SK-N-SH treated with all-trans-retinoic acid at 6 μM for 48 hours (cell line): ENCODE data around the gene ANO10.
"Not testable (repeated sequence)": the region's sequence is repeated elsewhere in the genome, so short reads cannot be mapped to it uniquely, and the experiment has no call there.

Experiments
- ATAC-seq: fragments of 200-7000 bp; cut with Tn5 transposase; 3 replicates; pipeline ENCODE4 v1.9.1; 2020; ENCODE audit warnings: mild to moderate bottlenecking, moderate library complexity
- ARNTL ChIP-seq: fragments of 450-650 bp; formaldehyde crosslinking; IDR thresholded peaks from 2 replicates; pipeline ENCODE4 v1.5.0; 2020; ENCODE audit warnings: low read depth, mild to moderate bottlenecking, moderate library complexity, borderline replicate concordance
- BACH2 ChIP-seq: fragments of 250-450 bp; sonication (Bioruptor Pico); IDR thresholded peaks from 2 replicates; pipeline ENCODE4 v1.9.0; 2021; ENCODE audit warnings: mild to moderate bottlenecking, borderline replicate concordance
- CSDC2 ChIP-seq: fragments of 250-450 bp; sonication (Bioruptor Pico); IDR thresholded peaks from 2 replicates; pipeline ENCODE4 v1.5.0; 2020; ENCODE audit warnings: mild to moderate bottlenecking, moderate library complexity
- GLIS3 ChIP-seq: fragments of 250-450 bp; sonication (Bioruptor Pico); IDR thresholded peaks from 2 replicates; pipeline ENCODE4 v1.5.0; 2020; ENCODE audit warnings: mild to moderate bottlenecking, moderate library complexity
- ISL1 ChIP-seq: fragments of 250-450 bp; sonication (Bioruptor Pico); IDR thresholded peaks from 2 replicates; pipeline ENCODE4 v2.1.2; 2022; ENCODE audit warnings: mild to moderate bottlenecking, moderate library complexity
- OSR1 ChIP-seq: fragments of 250-450 bp; sonication (Bioruptor Pico); IDR thresholded peaks from 2 replicates; pipeline ENCODE4 v1.8.0; 2022; ENCODE audit warnings: moderate library complexity, mild to moderate bottlenecking, inconsistent platforms
- PPARA ChIP-seq: fragments of 250-450 bp; sonication (Bioruptor Pico); IDR thresholded peaks from 2 replicates; pipeline ENCODE4 v1.5.0; 2020; ENCODE audit warnings: mild to moderate bottlenecking, borderline replicate concordance
- RARB ChIP-seq: fragments of 250-450 bp; sonication (Bioruptor Pico); IDR thresholded peaks from 2 replicates; pipeline ENCODE4 v1.8.0; 2021; ENCODE audit warnings: mild to moderate bottlenecking, moderate library complexity
- TOX ChIP-seq: fragments of 250-450 bp; sonication (Bioruptor Pico); IDR thresholded peaks from 2 replicates; pipeline ENCODE4 v1.8.0; 2021; ENCODE audit warnings: mild to moderate bottlenecking, moderate library complexity, borderline replicate concordance
- ZC3H10 ChIP-seq: fragments of 250-450 bp; sonication (Bioruptor Pico); IDR thresholded peaks from 2 replicates; pipeline ENCODE4 v1.5.1; 2021; ENCODE audit warnings: mild to moderate bottlenecking, moderate library complexity
- ZFP3 ChIP-seq: fragments of 250-450 bp; sonication (Bioruptor Pico); IDR thresholded peaks from 2 replicates; pipeline ENCODE4 v1.5.0; 2020; ENCODE audit warnings: mild to moderate bottlenecking, moderate library complexity
- ZFP30 ChIP-seq: fragments of 450-650 bp; formaldehyde crosslinking; IDR thresholded peaks from 2 replicates; pipeline ENCODE4 v1.5.0; 2022; ENCODE audit warnings: mild to moderate bottlenecking, moderate library complexity
- ZNF565 ChIP-seq: fragments of 450-650 bp; formaldehyde crosslinking; conservative IDR thresholded peaks from 2 replicates; pipeline ENCODE4 v1.5.0; 2020; ENCODE audit warnings: low read depth, mild to moderate bottlenecking, moderate library complexity
- ZNF70 ChIP-seq: fragments of 450-650 bp; formaldehyde crosslinking; IDR thresholded peaks from 2 replicates; pipeline ENCODE4 v1.5.0; 2020; ENCODE audit warnings: mild to moderate bottlenecking, moderate library complexity
- ZNF8 ChIP-seq: fragments of 450-650 bp; formaldehyde crosslinking; IDR thresholded peaks from 2 replicates; pipeline ENCODE4 v1.5.0; 2020; ENCODE audit warnings: mild to moderate bottlenecking, moderate library complexity
- TF ChIP-seq, protein P1 (sequence below): fragments of 250-450 bp; sonication (Bioruptor Pico); IDR thresholded peaks from 2 replicates; pipeline ENCODE4 v1.5.1; 2020; ENCODE audit warnings: low read depth, mild to moderate bottlenecking, moderate library complexity
- TF ChIP-seq, protein P2 (sequence below): fragments of 250-450 bp; sonication (Bioruptor Pico); IDR thresholded peaks from 2 replicates; pipeline ENCODE4 v1.8.0; 2021; ENCODE audit warnings: low read depth, mild to moderate bottlenecking, moderate library complexity, borderline replicate concordance
- TF ChIP-seq, protein P3 (sequence below): fragments of 250-450 bp; sonication (Bioruptor Pico); IDR thresholded peaks from 2 replicates; pipeline ENCODE4 v1.5.1; 2021; ENCODE audit warnings: mild to moderate bottlenecking, moderate library complexity

The ANO10 gene

DNA sequence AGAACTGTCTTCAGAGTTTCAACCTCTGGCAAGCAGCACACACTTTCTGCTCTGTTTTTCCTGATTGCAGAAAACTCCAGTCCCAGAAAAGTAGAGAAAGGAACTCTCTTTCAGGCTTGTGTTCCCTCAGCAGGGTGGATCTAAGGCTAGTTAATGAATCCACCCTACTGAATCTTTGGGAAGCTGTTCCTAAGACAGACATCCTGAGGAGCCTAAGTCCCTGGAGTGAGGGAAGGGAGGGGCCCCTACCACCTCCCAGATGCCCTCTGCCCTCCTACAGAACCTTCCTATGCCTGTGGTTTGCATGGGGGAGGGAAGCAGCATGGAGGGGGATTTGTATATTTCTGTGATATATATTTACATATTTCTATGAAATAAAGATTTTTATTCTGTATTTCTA is 124.4 kb downstream of the ANO10 start (continued):
- no peak for TF ChIP-seq ZFP30 (CRISPR knock-in tag)
- TF ChIP-seq, protein P1, sequence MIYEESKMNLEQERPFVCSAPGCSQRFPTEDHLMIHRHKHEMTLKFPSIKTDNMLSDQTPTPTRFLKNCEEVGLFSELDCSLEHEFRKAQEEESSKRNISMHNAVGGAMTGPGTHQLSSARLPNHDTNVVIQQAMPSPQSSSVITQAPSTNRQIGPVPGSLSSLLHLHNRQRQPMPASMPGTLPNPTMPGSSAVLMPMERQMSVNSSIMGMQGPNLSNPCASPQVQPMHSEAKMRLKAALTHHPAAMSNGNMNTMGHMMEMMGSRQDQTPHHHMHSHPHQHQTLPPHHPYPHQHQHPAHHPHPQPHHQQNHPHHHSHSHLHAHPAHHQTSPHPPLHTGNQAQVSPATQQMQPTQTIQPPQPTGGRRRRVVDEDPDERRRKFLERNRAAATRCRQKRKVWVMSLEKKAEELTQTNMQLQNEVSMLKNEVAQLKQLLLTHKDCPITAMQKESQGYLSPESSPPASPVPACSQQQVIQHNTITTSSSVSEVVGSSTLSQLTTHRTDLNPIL (CRISPR knock-in tag): no peak
- TF ChIP-seq ZFP3 (CRISPR knock-in tag): no peak

DNA sequence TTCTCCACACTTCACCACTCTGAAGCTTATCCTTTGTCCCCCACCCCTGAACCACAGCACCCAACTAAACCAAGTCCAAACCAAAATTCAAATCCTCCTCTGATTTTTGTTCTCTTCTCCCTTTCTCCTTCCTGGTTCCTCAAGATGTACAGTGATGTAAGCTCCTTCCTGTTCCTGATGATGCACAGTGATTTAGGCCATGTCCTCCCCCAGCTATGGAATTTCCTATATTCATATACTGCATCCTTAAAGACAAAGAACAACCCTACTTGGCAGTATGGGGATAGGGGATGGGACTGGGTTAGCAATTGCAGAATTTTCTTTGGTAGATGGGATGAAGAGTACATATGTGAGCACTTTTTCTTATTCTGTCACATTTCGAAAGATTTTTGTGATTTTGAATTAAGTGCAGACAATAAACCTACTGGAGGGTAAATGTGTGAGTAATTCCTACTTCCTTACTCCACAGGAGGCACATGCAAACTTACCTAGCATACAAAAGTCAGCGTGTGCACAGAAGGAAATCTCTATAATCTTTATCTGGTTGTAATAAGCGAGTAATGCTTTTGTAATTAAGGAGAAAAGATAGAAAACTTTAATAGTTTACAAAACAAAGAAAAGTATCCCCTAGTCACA is 125.0 kb downstream of the ANO10 start:
- TF ChIP-seq, protein P2, sequence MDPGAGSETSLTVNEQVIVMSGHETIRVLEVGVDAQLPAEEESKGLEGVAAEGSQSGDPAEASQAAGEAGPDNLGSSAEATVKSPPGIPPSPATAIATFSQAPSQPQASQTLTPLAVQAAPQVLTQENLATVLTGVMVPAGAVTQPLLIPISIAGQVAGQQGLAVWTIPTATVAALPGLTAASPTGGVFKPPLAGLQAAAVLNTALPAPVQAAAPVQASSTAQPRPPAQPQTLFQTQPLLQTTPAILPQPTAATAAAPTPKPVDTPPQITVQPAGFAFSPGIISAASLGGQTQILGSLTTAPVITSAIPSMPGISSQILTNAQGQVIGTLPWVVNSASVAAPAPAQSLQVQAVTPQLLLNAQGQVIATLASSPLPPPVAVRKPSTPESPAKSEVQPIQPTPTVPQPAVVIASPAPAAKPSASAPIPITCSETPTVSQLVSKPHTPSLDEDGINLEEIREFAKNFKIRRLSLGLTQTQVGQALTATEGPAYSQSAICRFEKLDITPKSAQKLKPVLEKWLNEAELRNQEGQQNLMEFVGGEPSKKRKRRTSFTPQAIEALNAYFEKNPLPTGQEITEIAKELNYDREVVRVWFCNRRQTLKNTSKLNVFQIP (CRISPR knock-in tag): no peak
- TF ChIP-seq PPARA (no peak), ZC3H10 (CRISPR knock-in tag) (no peak), RARB (CRISPR knock-in tag) (no peak), TOX (no peak), ZNF8 (no peak), OSR1 (CRISPR knock-in tag) (no peak)
- ATAC-seq: no peak

DNA sequence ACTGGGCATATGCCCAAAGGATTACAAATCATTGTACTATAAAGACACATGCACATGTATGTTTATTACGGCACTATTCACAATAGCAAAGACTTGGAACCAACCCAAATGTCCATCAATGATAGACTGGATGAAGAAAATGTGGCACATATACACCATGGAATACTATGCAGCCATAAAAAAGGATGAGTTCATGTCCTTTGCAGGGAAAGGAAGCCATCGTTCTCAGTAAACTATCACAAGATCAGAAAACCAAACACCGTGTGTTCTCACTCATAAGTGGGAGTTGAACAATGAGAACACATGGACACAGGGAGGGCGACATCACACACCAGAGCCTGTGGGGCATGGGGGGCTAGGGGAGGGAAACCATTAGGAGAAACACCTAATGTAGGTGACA is 128.9 kb downstream of the ANO10 start:
- ATAC-seq: not testable (repeated sequence)

DNA sequence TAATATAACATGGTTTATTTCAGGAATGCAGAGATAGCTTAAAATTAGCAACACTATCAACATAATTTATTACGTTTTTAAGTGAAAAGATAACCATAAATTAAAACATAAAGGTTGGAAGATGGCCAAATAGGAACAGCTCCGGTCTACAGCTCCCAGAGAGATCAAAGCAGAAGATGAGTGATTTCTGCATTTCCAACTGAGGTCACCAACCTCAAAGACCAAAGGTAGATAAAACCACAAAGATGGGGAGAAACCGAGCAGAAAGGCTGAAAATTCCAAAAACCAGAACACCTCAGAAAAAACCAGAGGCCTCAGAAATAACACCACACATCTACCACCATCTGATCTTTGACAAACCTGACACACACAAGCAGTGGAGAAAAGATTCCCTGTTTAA is 130.0 kb downstream of the ANO10 start:
- ATAC-seq: not testable (repeated sequence)

DNA sequence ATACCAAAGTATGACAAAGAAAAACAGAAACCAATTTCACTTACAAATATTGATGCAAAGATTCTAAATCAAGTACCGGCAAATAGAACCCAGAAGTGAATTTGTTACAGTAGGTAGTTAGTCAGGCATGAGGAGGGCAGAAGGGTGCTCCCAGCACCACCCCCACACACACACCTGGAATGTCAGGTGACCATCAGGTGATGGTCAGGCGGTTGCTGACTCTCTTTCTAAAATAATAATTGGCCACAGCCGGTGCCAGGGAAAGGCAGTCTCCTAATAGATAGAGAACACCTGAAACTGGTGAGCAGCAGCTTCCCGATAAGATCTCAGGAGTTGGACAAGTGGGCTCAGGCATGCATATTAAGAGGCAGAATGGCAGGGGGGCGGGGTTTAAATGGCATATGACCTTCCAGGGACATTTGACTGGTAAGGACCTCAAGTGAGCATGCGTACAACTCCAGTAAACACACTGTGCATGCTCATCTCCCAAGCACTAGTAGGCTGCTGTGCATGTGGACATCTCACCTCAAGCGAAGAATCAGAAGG is 131.1 kb downstream of the ANO10 start:
- ATAC-seq: no peak
- TF ChIP-seq, protein P1 (CRISPR knock-in tag): no peak
- TF ChIP-seq, protein P3, sequence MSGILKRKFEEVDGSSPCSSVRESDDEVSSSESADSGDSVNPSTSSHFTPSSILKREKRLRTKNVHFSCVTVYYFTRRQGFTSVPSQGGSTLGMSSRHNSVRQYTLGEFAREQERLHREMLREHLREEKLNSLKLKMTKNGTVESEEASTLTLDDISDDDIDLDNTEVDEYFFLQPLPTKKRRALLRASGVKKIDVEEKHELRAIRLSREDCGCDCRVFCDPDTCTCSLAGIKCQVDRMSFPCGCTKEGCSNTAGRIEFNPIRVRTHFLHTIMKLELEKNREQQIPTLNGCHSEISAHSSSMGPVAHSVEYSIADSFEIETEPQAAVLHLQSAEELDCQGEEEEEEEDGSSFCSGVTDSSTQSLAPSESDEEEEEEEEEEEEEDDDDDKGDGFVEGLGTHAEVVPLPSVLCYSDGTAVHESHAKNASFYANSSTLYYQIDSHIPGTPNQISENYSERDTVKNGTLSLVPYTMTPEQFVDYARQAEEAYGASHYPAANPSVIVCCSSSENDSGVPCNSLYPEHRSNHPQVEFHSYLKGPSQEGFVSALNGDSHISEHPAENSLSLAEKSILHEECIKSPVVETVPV (CRISPR knock-in tag): no peak
- TF ChIP-seq ARNTL (CRISPR knock-in tag): no peak
- TF ChIP-seq BACH2 (CRISPR knock-in tag): no peak

DNA sequence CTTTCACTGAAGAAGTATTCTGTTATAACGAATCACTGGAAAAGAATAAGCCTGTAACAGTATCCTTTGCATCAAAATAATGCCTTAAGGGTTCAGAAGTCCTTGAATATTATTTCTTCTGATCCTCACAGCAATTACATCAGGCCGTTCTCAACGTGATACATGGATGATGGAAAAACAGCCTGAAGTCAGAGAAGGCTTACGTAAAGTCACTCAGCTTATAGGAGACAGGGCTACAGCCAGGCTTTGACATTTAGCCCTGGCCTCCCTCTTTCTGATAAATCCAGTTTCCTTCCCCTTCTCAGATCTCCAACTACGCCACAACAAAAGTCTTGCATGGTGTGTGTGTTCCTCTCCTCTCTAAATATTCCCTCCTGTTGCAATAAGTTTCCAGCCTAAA is 131.9 kb downstream of the ANO10 start:
- no peak for ATAC-seq

More for the DNA sequence above, 131.9 kb downstream of the ANO10 start:
- TF ChIP-seq, protein P1 (CRISPR knock-in tag): no peak
- TF ChIP-seq, protein P2 (CRISPR knock-in tag): no peak
- no peak for TF ChIP-seq GLIS3 (CRISPR knock-in tag)
- TF ChIP-seq ISL1 (CRISPR knock-in tag): no peak
- no peak for TF ChIP-seq ZNF565
- no peak for TF ChIP-seq CSDC2 (CRISPR knock-in tag)
- no peak for TF ChIP-seq ZNF70 (CRISPR knock-in tag)
- TF ChIP-seq, all 23 proteins: peak for 0
